HG03025 (cell line): ENCODE results near the gene TST.
"Not testable (repeated sequence)": the region's sequence is repeated elsewhere in the genome, so short reads cannot be mapped to it uniquely, and the experiment has no call there.

Experiments used
- ATAC-seq: cut with Tn5 transposase; IDR thresholded peaks from one replicate; pipeline ENCODE4 v1.9.1; 2021; ENCODE audit warnings: mild to moderate bottlenecking, moderate library complexity; ENCODE audit not compliant: unreplicated experiment, low FRiP score

Gene TST

DNA sequence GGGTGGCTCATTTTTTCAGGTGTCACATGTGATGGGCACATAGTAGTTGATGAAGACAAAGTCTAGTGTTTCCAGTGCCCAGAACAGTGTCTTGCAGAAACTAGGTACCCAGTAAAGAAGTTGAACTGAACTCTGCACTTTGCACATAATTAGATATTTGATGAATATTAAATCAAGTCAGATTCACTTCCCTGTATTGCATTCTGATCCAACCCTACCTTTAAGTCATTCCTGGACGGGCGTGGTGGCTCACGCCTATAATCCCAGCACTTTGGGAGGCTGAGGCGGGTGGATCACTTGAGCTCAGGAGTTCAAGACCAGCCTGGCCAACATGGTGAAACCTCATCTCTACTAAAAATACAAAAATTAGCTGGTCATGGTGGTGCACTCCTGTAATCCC lies 30.2 kb downstream of the TST start:
- ATAC-seq = not testable (repeated sequence)

DNA sequence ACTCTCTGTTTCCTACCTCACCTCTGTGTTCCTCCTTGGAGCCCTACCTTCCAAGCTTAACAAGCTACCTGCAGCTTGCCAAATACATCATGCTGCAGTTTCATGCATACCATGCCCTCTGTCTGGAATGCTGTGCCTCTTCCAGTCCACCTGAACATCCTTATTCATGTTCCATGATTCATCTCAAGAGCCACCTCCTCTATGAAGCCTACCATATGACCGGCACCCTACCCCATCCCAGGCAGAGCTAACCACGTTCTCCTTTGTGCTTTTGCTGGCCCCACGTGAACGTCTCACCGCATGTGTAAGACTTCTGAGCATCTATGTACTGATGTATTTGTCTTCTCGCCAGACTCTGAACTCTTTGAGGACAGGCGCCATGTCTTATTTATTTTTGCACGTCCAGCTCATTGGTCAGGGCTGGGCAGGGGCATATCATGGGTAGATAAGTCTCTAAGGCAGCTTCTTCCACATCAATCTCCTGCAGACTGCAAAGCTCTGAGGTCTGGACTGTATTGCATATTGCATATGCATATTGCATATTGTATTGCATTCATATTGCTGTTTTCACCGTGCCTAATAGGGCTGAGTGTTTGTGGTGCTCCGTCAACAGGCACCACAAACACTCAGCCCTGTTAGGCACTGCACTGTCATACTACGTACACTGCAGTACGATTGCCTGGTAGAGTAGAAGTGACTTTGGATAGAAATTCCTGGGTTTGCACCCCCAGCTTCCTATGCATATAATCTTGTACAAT lies 31.0 kb downstream of the TST start:
- no peak for ATAC-seq

DNA sequence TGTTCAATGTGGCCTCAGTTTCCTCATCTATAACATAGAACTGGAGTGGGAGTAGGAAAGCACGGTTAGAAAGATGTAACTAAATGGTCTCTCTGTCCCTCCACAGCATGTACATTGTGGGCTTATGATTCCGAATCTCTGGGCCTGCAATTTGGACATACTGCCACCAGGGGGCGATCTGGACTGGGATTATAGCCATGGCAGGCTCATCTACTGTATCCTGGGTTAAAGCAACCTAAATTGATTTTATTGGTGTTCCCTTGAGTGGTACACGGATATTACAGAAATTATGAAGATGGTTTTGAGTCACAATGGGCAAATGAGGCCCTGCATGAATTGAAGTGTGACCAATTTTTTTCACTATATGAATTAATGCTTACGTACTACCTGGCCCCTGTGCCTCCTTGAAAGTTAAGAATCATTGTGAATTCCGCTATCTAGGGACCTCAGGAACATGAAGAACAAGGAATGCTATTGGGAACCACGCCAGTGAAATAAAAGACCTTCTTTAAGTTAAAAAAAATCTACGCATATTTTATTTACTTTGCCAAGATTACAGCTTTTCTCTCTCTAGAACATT lies 32.9 kb downstream of the TST start:
- ATAC-seq = no peak

DNA sequence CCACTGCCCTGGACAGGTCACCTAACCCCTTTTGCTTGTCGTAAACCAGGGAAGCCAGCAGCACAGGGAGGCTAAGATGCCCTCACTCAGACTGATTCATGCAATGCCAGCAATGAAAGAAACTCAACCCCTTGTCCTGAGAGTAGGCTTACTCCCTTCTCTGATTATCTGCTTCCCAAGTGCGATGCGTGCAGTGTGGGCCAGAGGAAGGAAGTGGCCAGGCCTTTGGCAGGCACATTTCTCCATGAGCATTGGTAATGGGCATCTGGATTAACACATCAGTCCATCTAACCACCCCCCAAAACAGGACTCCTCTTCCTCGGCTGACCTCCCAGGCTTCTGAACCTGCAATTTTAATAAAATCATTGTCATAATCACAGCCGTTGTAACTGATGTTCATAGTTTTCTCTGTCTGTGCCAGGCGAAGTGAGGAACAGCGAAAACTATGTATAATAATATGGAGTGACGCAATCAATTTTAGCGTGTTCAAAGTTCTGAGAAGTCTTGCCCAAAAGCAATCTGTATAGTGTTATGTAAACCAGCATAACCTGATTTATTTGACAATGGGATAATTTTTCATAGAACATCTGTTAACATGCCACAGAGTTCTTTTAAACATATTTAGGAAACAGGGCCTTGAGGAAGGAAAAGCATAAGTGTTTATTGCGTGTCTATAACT lies 33.9 kb downstream of the TST start:
- ATAC-seq = no peak

DNA sequence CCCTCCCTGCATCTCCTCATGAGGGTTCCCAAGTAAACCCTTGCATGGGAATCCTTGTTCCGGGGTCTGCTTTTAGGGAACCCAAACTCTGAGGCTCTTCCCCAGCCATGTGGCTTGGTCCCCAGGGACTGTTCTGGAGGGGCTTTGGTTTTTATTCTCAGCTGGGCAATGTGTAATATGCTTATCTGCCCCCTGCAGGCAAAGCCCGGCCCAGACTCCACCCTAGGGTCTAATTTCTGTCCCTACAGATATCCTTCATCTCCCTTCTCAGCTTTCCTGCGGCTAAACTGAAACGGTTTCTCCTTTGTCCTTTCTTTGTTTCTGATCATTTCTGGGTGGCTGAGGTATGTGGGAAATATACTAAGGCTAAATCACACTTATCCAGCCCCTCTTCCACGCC lies 37.1 kb downstream of the TST start:
- ATAC-seq = no peak

DNA sequence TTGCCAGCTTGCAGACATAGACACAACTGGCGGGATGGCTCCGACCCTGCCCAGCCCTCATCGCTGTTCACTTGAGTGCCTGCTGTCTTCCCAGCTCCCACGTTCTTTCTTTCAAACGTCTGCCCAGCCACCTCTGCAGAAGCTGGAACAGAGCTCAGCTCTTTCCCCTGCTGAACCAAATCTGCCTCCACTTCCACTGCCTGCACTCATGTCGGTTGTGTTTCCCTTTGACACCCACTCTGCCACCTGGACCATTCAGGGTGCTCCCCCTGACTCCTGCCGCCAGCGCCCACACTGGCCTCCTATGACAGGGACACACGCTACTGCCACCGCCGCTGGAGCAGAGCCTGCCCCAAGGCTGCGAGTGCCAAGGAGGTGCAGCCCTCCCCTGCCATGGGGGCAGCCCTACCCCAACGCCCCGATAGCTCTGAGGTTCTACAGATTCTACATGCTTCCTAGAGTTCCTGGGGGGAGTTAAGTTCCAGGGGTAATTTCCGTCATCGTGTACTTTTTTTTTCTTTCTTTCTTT lies 37.9 kb downstream of the TST start:
- no peak for ATAC-seq

DNA sequence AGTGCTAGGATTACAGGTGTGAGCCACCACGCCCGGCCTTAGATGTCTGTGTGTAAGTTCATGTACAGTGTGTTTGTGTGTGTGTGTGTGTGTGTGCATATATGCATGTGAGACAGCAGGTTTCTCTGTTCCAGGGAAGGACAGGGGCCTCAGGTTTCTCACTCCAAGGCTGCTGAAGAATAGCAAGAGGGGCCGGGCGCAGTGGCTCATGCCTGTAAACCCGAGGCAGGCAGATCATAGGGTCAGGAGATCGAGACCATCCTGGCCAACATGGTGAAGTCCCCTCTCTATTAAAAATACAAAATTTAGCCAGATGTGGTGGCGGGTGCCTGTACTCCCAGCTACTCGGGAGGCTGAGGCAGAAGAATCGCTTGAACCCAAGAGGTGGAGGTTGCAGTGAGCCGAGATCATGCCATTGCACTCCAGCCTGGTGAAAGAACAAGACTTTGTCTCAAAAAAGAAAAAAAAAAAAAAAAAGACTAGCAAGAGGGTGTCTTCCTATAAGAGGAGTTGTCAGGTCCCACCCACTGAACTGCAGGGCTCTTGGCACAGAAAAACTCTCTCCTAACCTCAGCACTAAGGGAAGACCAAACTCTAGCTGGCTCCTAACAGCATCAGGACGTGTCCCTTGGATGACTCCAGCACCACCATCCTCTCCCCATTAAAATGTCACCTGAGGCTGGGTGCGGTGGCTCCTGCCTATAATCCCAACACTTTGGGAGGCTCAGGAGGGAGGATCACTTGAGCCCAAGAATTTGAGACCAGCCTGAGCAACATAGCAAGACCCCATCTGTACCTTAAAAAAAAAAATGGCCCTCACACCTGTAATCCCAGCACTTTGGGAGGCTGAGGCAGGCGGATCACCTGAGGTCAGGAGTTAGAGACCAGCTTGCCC lies 40.0 kb downstream of the TST start:
- ATAC-seq = no peak

DNA sequence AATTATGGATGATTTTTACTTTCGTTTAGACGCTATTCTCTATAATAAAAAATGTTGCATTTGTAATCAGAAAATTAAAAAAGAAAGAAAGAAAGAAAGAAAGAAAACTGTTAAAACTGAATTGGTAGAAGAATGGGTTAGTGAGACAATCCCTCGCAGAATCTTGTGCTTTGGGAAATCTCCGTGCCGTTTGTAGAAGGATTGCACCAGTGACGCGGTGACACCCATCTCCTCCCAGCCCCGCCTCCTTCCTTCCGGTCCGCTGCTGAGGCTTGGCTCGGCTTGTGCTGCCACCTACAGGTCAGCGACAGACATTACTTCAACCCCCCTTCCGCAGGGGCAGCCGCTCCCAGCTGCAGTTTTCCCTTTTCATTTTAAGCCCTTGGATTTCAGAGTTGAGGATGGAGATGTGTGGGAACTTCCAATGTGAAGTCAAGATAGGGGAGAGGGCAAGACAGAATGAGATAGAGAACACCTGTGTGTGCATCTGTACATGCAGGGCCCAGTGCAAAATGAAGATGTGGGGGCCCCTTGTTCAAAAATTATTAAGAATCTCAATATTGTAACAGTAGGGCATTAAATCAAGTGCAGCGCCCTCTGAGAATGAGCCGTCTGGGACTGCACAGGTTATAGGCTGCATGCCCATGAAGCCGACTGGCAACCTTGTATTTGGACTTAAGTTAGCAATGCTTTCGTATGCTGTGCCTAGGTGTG lies 41.1 kb downstream of the TST start:
- no peak for ATAC-seq

DNA sequence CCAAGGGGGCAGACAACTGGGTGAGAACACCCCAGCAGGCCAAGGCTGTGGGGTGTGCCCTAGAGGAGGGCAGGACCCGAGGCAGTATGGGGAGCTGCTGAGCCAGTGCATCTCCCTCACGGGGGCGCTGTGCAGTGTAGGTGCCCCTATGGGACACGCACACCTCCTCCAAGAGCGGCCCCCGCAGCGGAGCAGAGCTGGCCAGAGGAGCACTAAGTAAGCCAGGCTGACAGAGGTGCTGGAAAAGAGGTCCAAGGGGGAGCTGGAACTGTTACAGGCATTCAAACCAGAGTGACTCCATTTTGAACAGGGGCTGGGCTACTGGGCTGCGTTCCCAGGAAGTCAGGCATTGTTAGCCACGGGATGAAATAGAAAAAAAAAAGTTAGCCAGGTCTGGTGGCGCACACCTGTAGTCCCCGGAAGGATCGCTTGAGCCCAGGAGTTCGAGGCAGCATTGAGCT lies 41.8 kb downstream of the TST start:
- ATAC-seq = no peak

DNA sequence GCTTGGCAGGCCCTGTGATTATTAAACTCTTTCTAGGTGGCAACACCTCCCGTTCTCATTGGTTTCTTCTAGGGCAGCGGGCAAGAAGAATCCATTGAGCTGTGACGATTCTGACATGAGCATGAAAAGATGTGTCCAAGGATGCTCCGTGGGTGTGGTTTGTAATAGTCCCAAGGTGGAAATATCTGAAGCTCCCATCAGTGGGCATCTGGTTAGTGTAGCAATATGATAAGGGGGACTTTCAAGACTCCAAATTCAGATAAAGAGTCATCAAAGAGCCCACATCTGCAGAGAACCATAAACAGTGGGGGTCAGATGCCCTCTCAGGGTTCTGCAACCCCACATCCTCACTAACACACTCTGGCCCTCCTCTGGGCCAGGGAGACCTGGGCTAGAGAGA lies 42.6 kb downstream of the TST start:
- no peak for ATAC-seq

DNA sequence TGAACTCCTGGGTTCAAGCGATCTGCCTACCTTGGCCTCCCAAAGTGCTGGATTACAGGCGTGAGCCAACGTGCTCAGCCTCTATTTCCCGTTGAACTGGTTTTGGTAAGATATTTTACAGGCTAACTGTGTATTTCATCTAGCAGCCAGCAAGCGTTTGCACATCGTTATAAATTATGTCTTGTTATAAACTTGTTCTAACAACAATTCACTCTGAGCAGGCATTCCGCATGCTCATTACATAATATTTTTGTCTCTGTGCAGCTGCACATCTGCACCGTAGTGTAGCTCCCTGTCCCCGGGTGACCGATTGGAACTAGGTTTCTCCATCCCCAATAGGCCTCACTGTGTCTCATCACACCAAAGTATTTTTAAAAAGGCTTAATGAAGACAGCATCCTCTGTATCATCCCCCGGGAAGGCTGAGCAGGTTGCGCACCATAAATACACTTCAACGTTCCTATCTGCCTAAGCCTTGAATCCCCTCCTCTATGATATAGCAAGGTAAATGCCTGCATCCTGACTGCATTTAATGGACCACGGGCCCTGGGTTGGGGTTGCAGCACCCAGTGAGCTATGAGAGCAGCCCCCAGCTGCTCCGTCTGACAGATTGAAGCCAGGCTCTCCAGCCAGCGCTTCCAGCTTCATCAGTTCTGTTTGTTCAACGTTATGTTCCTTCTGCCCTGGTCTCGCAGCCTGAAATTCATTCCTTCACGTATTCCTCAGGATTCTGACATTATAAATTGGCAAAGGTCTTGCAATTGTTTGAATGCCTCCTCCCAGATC lies 47.7 kb downstream of the TST start:
- no peak for ATAC-seq

DNA sequence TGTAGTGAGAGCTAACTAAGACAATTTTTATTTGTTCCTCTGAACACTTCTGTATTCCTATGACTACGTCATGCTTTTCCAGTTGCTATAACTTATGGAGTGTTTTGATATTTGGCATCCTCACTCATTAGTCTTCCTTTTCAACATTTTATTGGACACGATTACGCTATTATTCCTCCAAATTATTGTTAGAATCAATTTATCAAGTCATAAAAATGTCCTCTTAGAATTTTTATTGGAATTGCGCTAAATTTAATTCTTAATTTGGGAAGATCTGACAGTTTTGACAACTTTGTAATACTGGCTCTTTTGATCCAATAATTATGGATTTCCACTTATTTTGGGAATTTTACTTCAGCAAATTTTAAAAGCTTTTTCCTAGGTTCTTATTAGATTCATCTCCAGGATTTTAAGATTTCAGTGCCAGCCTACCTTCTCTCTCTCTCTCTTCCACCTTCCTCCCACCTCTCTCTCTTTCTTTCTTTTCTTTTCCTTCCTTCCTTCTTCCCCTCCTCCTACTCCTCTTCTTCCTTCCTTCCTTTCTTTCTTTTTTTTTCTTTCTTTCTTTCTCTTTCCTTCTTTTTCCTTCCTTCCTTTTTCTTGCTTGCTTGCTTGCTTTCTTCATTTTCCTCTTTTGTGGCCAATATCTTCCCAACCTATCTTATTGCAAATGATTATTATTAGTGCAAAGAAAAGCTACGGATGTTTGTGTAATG lies 50.8 kb downstream of the TST start:
- ATAC-seq = no peak

DNA sequence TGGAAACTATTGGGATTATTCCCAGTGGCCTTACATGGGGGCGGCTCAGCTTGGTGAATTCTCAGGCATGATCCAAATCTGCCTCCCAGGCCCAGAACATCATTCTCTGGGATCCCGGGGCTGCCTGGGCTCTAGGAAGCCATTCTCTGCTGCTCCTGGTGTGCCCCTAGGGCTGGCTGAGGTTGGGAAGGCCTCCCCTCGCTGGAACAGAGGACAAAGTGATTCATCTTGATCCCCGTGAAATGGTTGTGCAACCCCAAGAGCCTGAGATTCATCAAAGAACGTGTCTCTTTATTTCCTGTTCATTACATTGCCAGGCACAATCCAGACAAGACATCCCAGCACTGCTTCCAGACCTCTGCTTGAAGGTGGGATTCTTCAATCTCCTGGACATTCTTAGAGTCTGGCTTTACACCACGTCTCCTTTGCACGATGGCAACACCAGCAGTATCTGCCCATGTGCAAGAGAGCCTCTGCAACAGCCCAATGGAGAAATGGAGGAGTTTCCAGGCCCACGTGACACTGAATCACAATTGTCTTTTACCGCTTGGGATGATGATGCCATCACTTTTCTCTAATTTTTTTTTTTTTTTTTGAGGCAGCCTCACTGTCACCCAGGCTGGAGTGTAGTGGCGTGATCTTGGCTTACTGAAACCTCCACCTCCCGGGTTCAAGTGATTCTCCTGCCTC lies 52.3 kb downstream of the TST start:
- no peak for ATAC-seq

DNA sequence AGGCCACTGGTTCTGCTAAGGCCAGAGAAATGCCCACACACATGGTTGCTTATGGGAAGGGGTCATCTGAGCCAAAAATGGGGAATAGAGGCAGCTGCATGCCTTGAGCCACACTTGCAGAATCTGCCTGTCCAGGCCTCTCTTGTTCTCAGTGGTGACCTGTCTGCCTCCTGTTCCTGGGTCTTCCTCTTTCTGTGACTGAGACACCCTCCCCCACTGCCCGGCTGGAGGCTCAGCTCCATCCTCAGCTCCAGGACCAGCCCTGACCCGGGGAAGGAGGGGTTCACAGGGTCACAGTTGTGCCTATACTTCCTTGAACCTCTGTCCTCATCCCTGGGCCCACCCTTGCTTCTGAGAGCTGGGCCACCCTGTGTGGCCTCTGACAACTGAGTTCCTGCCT lies 53.6 kb downstream of the TST start:
- ATAC-seq = no peak

DNA sequence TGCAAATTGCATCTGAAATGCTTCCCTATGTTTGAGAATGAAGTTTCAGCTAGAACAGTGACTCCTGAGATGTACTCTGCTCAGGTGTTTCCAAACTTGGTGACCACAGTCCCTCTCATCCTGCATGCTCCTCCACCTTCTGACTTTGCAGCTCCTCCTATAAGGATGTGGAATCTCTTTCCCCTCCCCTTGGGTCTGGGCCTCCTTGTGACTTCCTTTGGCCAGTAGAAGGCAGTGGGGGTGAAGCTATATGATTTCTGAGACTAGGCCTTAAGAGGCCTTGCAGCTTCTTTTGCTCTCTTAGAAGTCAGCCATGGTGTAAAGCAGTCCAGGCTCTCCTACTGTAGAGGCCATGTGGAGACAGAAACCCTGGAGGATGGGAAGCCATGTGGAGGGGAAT lies 55.1 kb downstream of the TST start:
- ATAC-seq = no peak

DNA sequence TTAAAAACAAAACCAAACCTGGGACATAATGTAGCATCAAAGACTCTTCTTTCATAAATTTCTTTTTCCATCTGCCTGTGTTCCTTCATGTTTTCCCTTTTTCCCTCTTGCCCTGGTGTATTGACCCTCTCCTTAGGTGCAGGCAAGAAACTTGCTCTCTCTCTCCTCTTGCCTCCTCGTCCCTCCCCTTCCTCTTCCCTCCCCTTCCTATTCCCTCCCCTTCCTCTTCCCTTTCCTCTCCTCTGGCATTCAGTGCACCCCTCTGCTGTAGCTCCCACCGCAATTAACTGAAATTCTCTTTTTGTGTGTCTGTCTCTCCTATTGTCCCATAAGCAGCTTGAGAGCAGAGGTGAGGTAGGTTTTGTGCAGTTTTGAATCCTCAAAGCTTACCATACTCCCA lies 55.9 kb downstream of the TST start:
- no peak for ATAC-seq

DNA sequence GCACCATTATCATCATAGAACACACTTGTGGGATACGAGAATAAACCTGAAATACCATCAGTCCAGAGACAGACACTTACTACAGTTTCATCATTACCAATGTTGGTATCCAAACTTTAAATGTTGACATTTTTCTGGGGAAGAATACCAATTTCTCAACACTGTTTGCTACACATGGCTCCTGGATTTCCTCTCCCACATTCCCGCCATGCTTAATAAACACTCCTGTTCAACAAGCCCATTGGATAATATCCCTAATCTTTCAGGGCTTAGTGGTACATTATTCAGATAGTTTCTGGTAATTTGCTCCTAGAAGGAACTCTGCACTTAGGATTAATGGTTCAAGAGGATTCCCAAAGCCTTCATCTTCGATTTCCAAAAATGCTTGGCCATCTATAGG lies 57.6 kb downstream of the TST start:
- ATAC-seq = no peak
